ENCODE results near the gene FSTL5. TPM values are rescaled to one million over a fixed set of nuclear protein-coding genes. Genes with fewer than 3 reads are reported as not detected.

The FSTL5 gene
- total and polyA plus RNA-seq, 2 of the 8 experiments (the other 6 are each of a cell fraction or from before 2014, with no cell fraction given): 0.09 to 0.32 TPM

- no peak overlapping the region for H3K27ac ChIP-seq (ENCODE audit: low read depth, low read length)
- no peaks in the 10 kb centered on the region for H3K23me2 ChIP-seq (ENCODE audit: low read depth, low read length)
- no peak overlapping the region for H2BK15ac ChIP-seq (ENCODE audit: low read length)
- FAIRE-seq (no peak), DNase-seq (ENCODE audit: low read depth in 1 of 2, low spot score in 2 of 2) (no peak)
- no peak overlapping the region for H3K56ac ChIP-seq (replicated peaks; ENCODE audit: insufficient read length, low read depth, low read length)
- no peak overlapping the region for H2AFZ ChIP-seq (ENCODE audit: low read length)
- H3K9ac ChIP-seq (replicated peaks in 1 of 4; ENCODE audit: extremely low read depth in 1 of 4, low read depth in 3 of 4, low read length in 3 of 4): no peak overlapping the region
- no peaks in the 10 kb centered on the region for H3K79me1 ChIP-seq (ENCODE audit: low read depth, low read length)
- no peaks in the 10 kb centered on the region for H3K9me3 ChIP-seq (ENCODE audit: insufficient read depth in 2 of 2, low read depth in 1 of 2, low read length in 1 of 2)
- no peak overlapping the region for H2BK5ac ChIP-seq (ENCODE audit: low read depth, low read length)
- H4K91ac ChIP-seq (replicated peaks; ENCODE audit: insufficient read length, low read length): no peak overlapping the region
- H4K5ac ChIP-seq (ENCODE audit: insufficient read length, low read depth, low read length): no peak overlapping the region
- CTCF ChIA-PET (ENCODE audit: partially characterized antibody): interaction anchor here (0.6 kb wide), 1 partner anchor 307 kb away, joined by 3 read pairs; no protein-coding TSS in a partner anchor
- no peak overlapping the region for H4K8ac ChIP-seq (ENCODE audit: extremely low read depth, insufficient read depth, low read length)
- no peak overlapping the region for H3K4ac ChIP-seq (replicated peaks; ENCODE audit: insufficient read length, low read depth, low read length)
- no peak overlapping the region for H3K23ac ChIP-seq (ENCODE audit: insufficient read length)
- WGBS, 2 experiments (ENCODE audit: extremely low coverage in 1 of 2, insufficient coverage in 1 of 2, insufficient read length in 1 of 2, insufficient replicate concordance in 2 of 2, low coverage in 1 of 2, low lambda C conversion rate in 2 of 2, missing lambda C conversion rate in 1 of 2): 46% methylated on average over 2 of the region's 2 CpGs; no CpG with 5 or more reads in 1 of the 2 experiments
- no peak overlapping the region for H3K14ac ChIP-seq (ENCODE audit: insufficient read length)
- POLR2A ChIA-PET (ENCODE audit: partially characterized antibody): no interaction called here
- no peak overlapping the region for H3K4me3 ChIP-seq (ENCODE audit: extremely low read depth in 1 of 4, insufficient read depth in 2 of 4, low read depth in 3 of 4, low read length in 4 of 4)
- H2BK20ac ChIP-seq (ENCODE audit: low read length): no peak overlapping the region
- H2AK5ac ChIP-seq (ENCODE audit: low read depth, low read length): no peak overlapping the region
- TF ChIP-seq CHD1 (IDR thresholded peaks at IDR 0.05; ENCODE audit: low read depth, low read length): no peak
- TF ChIP-seq TAF7 (optimal IDR thresholded peaks at IDR 0.05; ENCODE audit: borderline replicate concordance, low read depth, low read length): no peak
- TF ChIP-seq BCL11A (IDR thresholded peaks at IDR 0.05; ENCODE audit: low read depth in 2 of 2, low read length in 2 of 2): no peak
- TF ChIP-seq ZNF274 (IDR thresholded peaks at IDR 0.05; ENCODE audit: borderline replicate concordance, extremely low read depth, low read length): no peak
- TF ChIP-seq JUND (IDR thresholded peaks at IDR 0.05; ENCODE audit: low read length): no peak
- no peak for TF ChIP-seq RAD21 (IDR thresholded peaks at IDR 0.05 in 1 of 2, conservative IDR thresholded peaks at IDR 0.05 in 1 of 2; ENCODE audit: low read depth in 2 of 2, low read length in 2 of 2)
- TF ChIP-seq EGR1 (IDR thresholded peaks at IDR 0.05; ENCODE audit: borderline replicate concordance, low read depth, low read length): no peak
- TF ChIP-seq USF2 (IDR thresholded peaks at IDR 0.05; ENCODE audit: low read length): no peak
- no peak for TF ChIP-seq NRF1 (IDR thresholded peaks at IDR 0.05; ENCODE audit: low read depth, low read length)
- no peak for TF ChIP-seq GABPA (IDR thresholded peaks at IDR 0.05; ENCODE audit: borderline replicate concordance, insufficient read depth, low read length)
- no peak for TF ChIP-seq POU5F1 (IDR thresholded peaks at IDR 0.05; ENCODE audit: low read depth, low read length)
- TF ChIP-seq TBP (IDR thresholded peaks at IDR 0.05; ENCODE audit: low read depth, low read length): no peak
- no peaks in the 10 kb centered on the region for H3K79me2 ChIP-seq (ENCODE audit: control insufficient read depth in 1 of 2, insufficient read depth in 2 of 2, low read length in 2 of 2)
- no peaks in the 10 kb centered on the region for H3K4me1 ChIP-seq (replicated peaks in 1 of 4; ENCODE audit: control insufficient read depth in 3 of 4, insufficient read depth in 4 of 4, low read length in 3 of 4)
- no peaks in the 10 kb centered on the region for H3K27me3 ChIP-seq (replicated peaks in 1 of 4; ENCODE audit: control insufficient read depth in 3 of 4, extremely low read depth in 1 of 4, insufficient read depth in 3 of 4, low read length in 3 of 4)
- H3K36me3 ChIP-seq (ENCODE audit: control insufficient read depth in 2 of 4, insufficient read depth in 4 of 4, low read length in 3 of 4): no peaks in the 10 kb centered on the region
- no peak overlapping the region for H2BK12ac ChIP-seq (ENCODE audit: low read depth, low read length)
- H3K4me2 ChIP-seq (ENCODE audit: insufficient read depth in 1 of 2, low read depth in 2 of 2, low read length in 2 of 2): no peak overlapping the region
- H4K20me1 ChIP-seq (replicated peaks in 1 of 2; ENCODE audit: control insufficient read depth in 1 of 2, insufficient read depth in 2 of 2, low read length in 2 of 2): no peaks in the 10 kb centered on the region
- H3K18ac ChIP-seq (ENCODE audit: extremely low read depth, low read length): no peak overlapping the region
- H2BK120ac ChIP-seq (replicated peaks; ENCODE audit: low read depth, low read length): no peak overlapping the region
Measured at GRCh38 chr4:161336016-161336530, 827.7 kb downstream of the FSTL5 start.

Data from H1 (cell line).